ENCODE measurements around the gene LENG8.
"Not testable (repeated sequence)": the region's sequence is repeated elsewhere in the genome, so short reads cannot be mapped to it uniquely, and the experiment has no call there.

GRCh38 chr19:54508487-54508886 lies 59.5 kb downstream of the LENG8 start:
- TF ChIP-seq, protein P1, sequence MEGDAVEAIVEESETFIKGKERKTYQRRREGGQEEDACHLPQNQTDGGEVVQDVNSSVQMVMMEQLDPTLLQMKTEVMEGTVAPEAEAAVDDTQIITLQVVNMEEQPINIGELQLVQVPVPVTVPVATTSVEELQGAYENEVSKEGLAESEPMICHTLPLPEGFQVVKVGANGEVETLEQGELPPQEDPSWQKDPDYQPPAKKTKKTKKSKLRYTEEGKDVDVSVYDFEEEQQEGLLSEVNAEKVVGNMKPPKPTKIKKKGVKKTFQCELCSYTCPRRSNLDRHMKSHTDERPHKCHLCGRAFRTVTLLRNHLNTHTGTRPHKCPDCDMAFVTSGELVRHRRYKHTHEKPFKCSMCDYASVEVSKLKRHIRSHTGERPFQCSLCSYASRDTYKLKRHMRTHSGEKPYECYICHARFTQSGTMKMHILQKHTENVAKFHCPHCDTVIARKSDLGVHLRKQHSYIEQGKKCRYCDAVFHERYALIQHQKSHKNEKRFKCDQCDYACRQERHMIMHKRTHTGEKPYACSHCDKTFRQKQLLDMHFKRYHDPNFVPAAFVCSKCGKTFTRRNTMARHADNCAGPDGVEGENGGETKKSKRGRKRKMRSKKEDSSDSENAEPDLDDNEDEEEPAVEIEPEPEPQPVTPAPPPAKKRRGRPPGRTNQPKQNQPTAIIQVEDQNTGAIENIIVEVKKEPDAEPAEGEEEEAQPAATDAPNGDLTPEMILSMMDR (conservative IDR thresholded peaks at IDR 0.05) = not testable (repeated sequence)
- not testable (repeated sequence) for TF ChIP-seq ZFX (IDR thresholded peaks at IDR 0.05)

Measured in C4-2B (cell line).